Loucy (cell line): ENCODE measurements around the gene CYSTM1.

Source experiments
- H2AFZ ChIP-seq: fragments of 200-600 bp; sonication (generic); 2 replicates; pipeline ENCODE4 v1.6.0; 2016; ENCODE audit warnings: antibody characterized with exemption, mild to moderate bottlenecking, low read length, moderate library complexity
- H3F3A ChIP-seq: fragments of 200-600 bp; 2 replicates; pipeline ENCODE4 v1.6.0; 2016; ENCODE audit warnings: antibody characterized with exemption, low read depth, mild to moderate bottlenecking
- H3K27me3 ChIP-seq: fragments of 200-600 bp; sonication (generic); 2 replicates; pipeline ENCODE4 v1.6.1; 2014; ENCODE audit warnings: low read length, mild to moderate bottlenecking; ENCODE audit not compliant: insufficient read depth, poor library complexity, severe bottlenecking
- H3K36me3 ChIP-seq: fragments of 200-600 bp; sonication (generic); 2 replicates; pipeline ENCODE4 v1.6.1; 2016; ENCODE audit warnings: low read length; ENCODE audit not compliant: insufficient read depth
- H3K4me1 ChIP-seq: fragments of 200-600 bp; sonication (generic); 2 replicates; pipeline ENCODE4 v1.5.1; 2014; ENCODE audit warnings: low read length, mild to moderate bottlenecking; ENCODE audit not compliant: insufficient read depth, poor library complexity, severe bottlenecking
- H3K4me2 ChIP-seq: fragments of 200-600 bp; sonication (generic); 2 replicates; pipeline ENCODE4 v1.6.0; 2014; ENCODE audit warnings: antibody characterized with exemption, low read length, low read depth, mild to moderate bottlenecking; ENCODE audit not compliant: poor library complexity, severe bottlenecking
- H3K4me3 ChIP-seq: fragments of 200-600 bp; sonication (generic); 2 replicates; pipeline ENCODE4 v1.5.1; 2014; ENCODE audit warnings: low read length, mild to moderate bottlenecking, mixed read lengths; ENCODE audit not compliant: poor library complexity, severe bottlenecking
- H3K79me2 ChIP-seq: fragments of 200-600 bp; sonication (generic); 2 replicates; pipeline ENCODE4 v1.6.1; 2014; ENCODE audit warnings: low read length; ENCODE audit not compliant: insufficient read depth
- H3K9ac ChIP-seq: fragments of 200-600 bp; sonication (generic); 2 replicates; pipeline ENCODE4 v1.6.0; 2014; ENCODE audit warnings: mild to moderate bottlenecking, low read depth, low read length, moderate library complexity; ENCODE audit not compliant: poor library complexity, severe bottlenecking
- H3K9me2 ChIP-seq: fragments of 200-600 bp; sonication (generic); replicated peaks from 2 replicates; pipeline ENCODE4 v1.6.1; 2016; ENCODE audit warnings: low read depth, low read length, mixed read lengths
- H3K9me3 ChIP-seq: fragments of 200-600 bp; sonication (generic); 2 replicates; pipeline ENCODE4 v1.6.1; 2014; ENCODE audit warnings: mild to moderate bottlenecking, antibody characterized with exemption, low read length, low read depth; ENCODE audit not compliant: insufficient read depth
- H4K20me1 ChIP-seq: fragments of 200-600 bp; sonication (generic); 2 replicates; pipeline ENCODE4 v1.6.0; 2014; ENCODE audit warnings: antibody characterized with exemption, low read length, mild to moderate bottlenecking; ENCODE audit not compliant: insufficient read depth, poor library complexity, severe bottlenecking
- CTCF ChIP-seq: fragments of 200-600 bp; sonication (generic); conservative IDR thresholded peaks from 2 replicates; pipeline ENCODE4 v1.5.1; 2014; ENCODE audit warnings: mild to moderate bottlenecking, antibody characterized with exemption, low read length
- EZH2phosphoT487 ChIP-seq: fragments of 200-600 bp; IDR thresholded peaks from 2 replicates; pipeline ENCODE4 v1.6.1; 2018; ENCODE audit warnings: antibody characterized with exemption, mild to moderate bottlenecking, moderate library complexity, borderline replicate concordance

Gene CYSTM1

GRCh38 chr5:140128376-140128775 is 46.6 kb upstream of the CYSTM1 start:
- Histone ChIP-seq H3F3A (no peaks in the 10 kb centered on the region), H3K4me3 (no peak overlapping the region), H3K27me3 (no peaks in the 10 kb centered on the region), H3K4me2 (no peak overlapping the region), H3K9me3 (no peaks in the 10 kb centered on the region), H3K9me2 (no peaks in the 10 kb centered on the region), H3K36me3 (no peaks in the 10 kb centered on the region), H3K79me2 (peaks cover 16% of the 10 kb centered on the region; the same call in 1 of the 2 replicates), H3K4me1 (peaks cover 33% of the 10 kb centered on the region), H3K9ac (no peak overlapping the region), H4K20me1 (no peaks in the 10 kb centered on the region), H2AFZ (no peak overlapping the region)
- TF ChIP-seq CTCF (no peak), EZH2phosphoT487 (no peak)

- Histone ChIP-seq H3K9ac (no peak overlapping the region), H3K9me2 (no peaks in the 10 kb centered on the region), H3K9me3 (no peaks in the 10 kb centered on the region), H3K4me2 (no peak overlapping the region), H3K4me3 (no peak overlapping the region), H4K20me1 (no peaks in the 10 kb centered on the region), H3K4me1 (peaks cover 30% of the 10 kb centered on the region), H3F3A (no peaks in the 10 kb centered on the region), H2AFZ (no peak overlapping the region), H3K36me3 (no peaks in the 10 kb centered on the region), H3K79me2 (no peaks in the 10 kb centered on the region; the same call in 1 of the 2 replicates), H3K27me3 (no peaks in the 10 kb centered on the region)
- TF ChIP-seq CTCF (no peak), EZH2phosphoT487 (no peak)
Measured at GRCh38 chr5:140130949-140131733, 43.8 kb upstream of the CYSTM1 start.

DNA sequence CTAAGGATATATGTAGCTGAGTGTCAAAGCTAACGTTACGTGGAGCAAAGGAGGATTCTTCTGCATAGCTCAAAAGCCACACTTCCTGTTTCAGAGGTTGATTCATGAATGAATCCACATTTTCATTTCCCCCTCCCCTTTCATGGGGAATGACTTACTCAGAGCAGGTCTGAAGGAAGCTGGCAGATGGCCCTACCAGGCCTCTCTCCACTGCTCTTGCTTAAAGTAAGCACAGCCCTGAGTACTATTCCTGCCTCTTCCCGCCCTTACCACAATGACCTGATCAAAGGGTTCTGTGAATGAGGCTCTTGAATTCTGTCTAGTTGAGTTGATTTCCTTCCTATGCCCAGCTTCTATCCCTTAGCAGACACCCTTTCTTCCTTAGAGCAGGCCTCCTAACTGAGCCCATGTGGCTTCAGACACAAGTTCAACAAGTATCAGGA is 43.0 kb upstream of the CYSTM1 start:
- H3K4me3 ChIP-seq = no peak overlapping the region
- TF ChIP-seq CTCF = no peak
- no peak for TF ChIP-seq EZH2phosphoT487
- no peaks in the 10 kb centered on the region for H3K9me3 ChIP-seq
- H4K20me1 ChIP-seq = no peaks in the 10 kb centered on the region
- H3K27me3 ChIP-seq = no peaks in the 10 kb centered on the region
- H3K79me2 ChIP-seq = no peaks in the 10 kb centered on the region; the same call in 1 of the 2 replicates
- H3K9me2 ChIP-seq = no peaks in the 10 kb centered on the region
- peak overlapping the region; percentile 23 for H3K4me2 ChIP-seq
- H3F3A ChIP-seq = no peaks in the 10 kb centered on the region
- H3K4me1 ChIP-seq = peaks cover 30% of the 10 kb centered on the region
- H3K9ac ChIP-seq = no peak overlapping the region
- no peak overlapping the region for H2AFZ ChIP-seq
- no peaks in the 10 kb centered on the region for H3K36me3 ChIP-seq
